ENCODE data around the gene NOL9. TPM values are rescaled to one million over a fixed set of nuclear protein-coding genes. Genes with fewer than 3 reads are reported as not detected.
"Not testable (repeated sequence)": the region's sequence is repeated elsewhere in the genome, so short reads cannot be mapped to it uniquely, and the experiment has no call there.

The NOL9 gene
- polyA plus RNA-seq, 1 of the 3 experiments (the other 2 are of a cell fraction), result 7.1 TPM

DNA sequence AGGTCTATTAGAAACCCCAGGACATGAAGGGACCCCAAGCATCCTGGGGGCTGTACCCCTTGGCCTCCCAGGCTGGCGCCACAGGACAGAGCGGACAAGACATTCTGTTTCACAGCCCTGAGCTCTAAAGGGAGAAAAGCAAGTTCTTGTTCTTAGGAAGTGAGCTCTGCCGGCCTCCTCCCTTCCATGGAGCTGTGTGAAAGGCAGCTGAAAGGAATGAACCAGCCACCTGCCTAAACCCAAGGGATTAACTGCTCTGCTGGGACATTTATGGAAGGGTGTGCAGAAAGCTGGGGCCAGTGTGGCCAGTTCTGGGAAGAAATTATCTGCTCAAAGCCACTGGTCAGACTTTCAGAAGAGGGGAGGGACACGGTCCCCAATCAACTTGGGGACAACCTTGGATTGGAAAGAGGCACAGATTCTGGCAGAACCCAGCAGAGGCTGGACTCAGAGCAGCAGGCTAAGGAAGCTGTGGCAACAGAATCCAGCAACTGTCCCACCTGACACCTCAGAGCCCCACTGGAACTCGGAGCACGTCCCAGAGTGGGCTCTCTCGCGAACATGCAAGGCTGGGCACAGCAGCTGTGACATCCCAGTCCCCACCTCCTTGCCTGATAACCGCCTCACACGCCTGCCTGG lies 46.2 kb upstream of the NOL9 start (continued):
- TF ChIP-seq YY1 (IDR thresholded peaks at IDR 0.05; ENCODE audit: low read depth), result no peak
- no peak for TF ChIP-seq RFX5 (IDR thresholded peaks at IDR 0.05; ENCODE audit: low read length)
- TF ChIP-seq, protein P1, sequence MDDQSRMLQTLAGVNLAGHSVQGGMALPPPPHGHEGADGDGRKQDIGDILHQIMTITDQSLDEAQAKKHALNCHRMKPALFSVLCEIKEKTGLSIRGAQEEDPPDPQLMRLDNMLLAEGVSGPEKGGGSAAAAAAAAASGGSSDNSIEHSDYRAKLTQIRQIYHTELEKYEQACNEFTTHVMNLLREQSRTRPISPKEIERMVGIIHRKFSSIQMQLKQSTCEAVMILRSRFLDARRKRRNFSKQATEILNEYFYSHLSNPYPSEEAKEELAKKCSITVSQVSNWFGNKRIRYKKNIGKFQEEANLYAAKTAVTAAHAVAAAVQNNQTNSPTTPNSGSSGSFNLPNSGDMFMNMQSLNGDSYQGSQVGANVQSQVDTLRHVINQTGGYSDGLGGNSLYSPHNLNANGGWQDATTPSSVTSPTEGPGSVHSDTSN (IDR thresholded peaks at IDR 0.05), result no peak

DNA sequence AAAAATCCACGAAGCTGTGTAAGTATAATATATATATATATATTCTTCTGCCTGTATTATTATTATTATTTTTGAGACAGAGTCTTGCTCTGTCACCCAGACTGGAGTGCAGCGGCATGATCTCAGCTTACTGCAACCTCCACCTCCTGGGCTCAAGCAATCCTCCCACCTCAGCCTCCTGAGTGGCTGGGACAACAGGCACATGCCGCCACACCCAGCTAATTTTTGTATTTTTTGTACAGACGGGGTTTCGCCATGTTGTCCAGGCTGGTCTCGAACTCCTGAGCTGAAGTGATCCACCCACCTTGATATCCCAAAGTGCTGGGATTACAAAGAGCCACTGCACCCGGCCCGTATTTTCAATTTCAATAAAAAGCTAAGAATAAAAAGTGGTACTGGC lies 45.7 kb upstream of the NOL9 start:
- DNase-seq; H3K27ac ChIP-seq (ENCODE audit: low read depth in 2 of 2, low read length in 1 of 2); H2AFZ ChIP-seq (ENCODE audit: low read depth); H3K27me3 ChIP-seq (ENCODE audit: insufficient read depth); POLR2A ChIA-PET; H3K9me3 ChIP-seq; H3K9me2 ChIP-seq: not testable (repeated sequence)
- H3F3A ChIP-seq (replicated peaks; ENCODE audit: insufficient read depth), result peaks cover 14% of the 10 kb centered on the region
- peak overlapping the region; percentile 80; the same call in 1 of the 2 replicates for H3K9ac ChIP-seq
- peaks cover 59% of the 10 kb centered on the region for H3K79me2 ChIP-seq (ENCODE audit: insufficient read depth)
- peak overlapping the region; percentile 97 for H3K4me2 ChIP-seq
- peaks cover 24% of the 10 kb centered on the region; the same call in 1 of the 2 replicates for H4K20me1 ChIP-seq (ENCODE audit: insufficient read depth)
- peak overlapping the region; percentile 73 to 76; a peak in 3 of 4 replicates for H3K4me3 ChIP-seq (ENCODE audit: low read depth in 2 of 2, low read length in 1 of 2)
- 91% methylated on average over 8 of the region's 8 CpGs for WGBS (ENCODE audit: low lambda C conversion rate)
- H3K4me1 ChIP-seq (ENCODE audit: control insufficient read depth in 1 of 2, insufficient read depth in 2 of 2, low read depth in 1 of 2, low read length in 1 of 2), result peaks cover 10 to 26% of the 10 kb centered on the region in 2 experiments; a peak in 2 of 4 replicates
- peaks cover 4 to 22% of the 10 kb centered on the region in 2 experiments for H3K36me3 ChIP-seq (replicated peaks in 1 of 2; ENCODE audit: control insufficient read depth in 1 of 2, insufficient read depth in 2 of 2, low read length in 1 of 2)
- CTCF ChIA-PET, result interaction anchor here (1.3 kb wide), 1 partner anchor 46 kb away, joined by 4 read pairs; the partner anchor contains the start of gene NOL9

DNA sequence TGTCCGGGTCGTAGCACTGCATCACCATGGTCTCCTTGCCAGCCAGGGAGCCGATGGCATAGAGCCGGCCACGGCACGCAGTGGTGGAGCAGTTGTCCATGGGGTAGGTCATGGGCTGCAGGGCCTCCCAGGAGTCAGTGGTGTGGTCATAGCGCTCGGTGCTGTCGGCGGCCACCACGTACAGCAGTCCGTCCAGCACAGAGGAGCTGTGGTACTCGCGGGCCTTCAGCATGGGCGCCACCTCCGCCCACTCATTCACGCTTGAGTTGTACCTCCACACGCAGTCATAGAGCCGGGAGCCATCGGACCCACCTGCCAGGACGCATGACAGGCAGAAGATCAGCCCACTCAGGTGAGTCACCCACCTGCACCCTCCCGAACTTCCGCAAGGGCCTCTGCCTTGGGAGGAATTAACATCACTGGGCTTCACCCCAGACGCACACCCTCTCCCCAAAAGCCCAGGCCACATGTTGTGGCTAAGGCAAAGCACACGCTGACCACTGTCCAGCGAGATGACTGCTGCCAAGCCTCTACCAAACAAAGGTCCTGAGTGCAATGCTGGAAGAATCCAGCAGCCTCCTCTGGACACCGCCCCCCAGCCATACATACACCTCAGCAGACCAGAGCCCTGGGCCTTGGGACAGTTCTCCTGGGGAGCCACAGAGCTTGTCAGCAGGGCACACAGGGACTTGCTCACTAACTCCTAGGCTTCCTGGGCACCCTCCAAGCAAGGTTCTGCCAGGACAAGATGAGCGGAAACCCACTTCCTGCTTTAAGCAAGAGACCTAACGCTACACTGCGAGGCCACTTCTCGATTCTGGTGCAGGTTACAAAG lies 45.0 kb upstream of the NOL9 start:
- WGBS (ENCODE audit: low lambda C conversion rate), result 96% methylated on average over 20 of the region's 31 CpGs
- Histone ChIP-seq H3K4me1 (ENCODE audit: control insufficient read depth in 1 of 2, insufficient read depth in 2 of 2, low read depth in 1 of 2, low read length in 1 of 2) (peaks cover 10 to 26% of the 10 kb centered on the region in 2 experiments; a peak in 2 of 4 replicates), H3K27me3 (ENCODE audit: insufficient read depth) (no peaks in the 10 kb centered on the region), H3K9ac (no peak overlapping the region), H3K27ac (ENCODE audit: low read depth in 2 of 2, low read length in 1 of 2) (no peak overlapping the region), H2AFZ (ENCODE audit: low read depth) (no peak overlapping the region), H3K79me2 (ENCODE audit: insufficient read depth) (peaks cover 59% of the 10 kb centered on the region), H3K36me3 (replicated peaks in 1 of 2; ENCODE audit: control insufficient read depth in 1 of 2, insufficient read depth in 2 of 2, low read length in 1 of 2) (peaks cover 4 to 22% of the 10 kb centered on the region in 2 experiments), H3K9me3 (no peaks in the 10 kb centered on the region), H3K9me2 (no peaks in the 10 kb centered on the region), H3K4me3 (ENCODE audit: low read depth in 2 of 2, low read length in 1 of 2) (no peak overlapping the region), H3F3A (replicated peaks; ENCODE audit: insufficient read depth) (peaks cover 12% of the 10 kb centered on the region), H3K4me2 (peak overlapping the region; percentile 28; the same call in 1 of the 2 replicates), H4K20me1 (ENCODE audit: insufficient read depth) (peaks cover 24% of the 10 kb centered on the region; the same call in 1 of the 2 replicates)
- no peak for DNase-seq
- CTCF ChIA-PET, result interaction anchor here (1.1 to 1.3 kb wide), 2 partner anchors 19 to 45 kb away, joined by 4 read pairs; partner anchors contain the start of gene NOL9
- POLR2A ChIA-PET, result no interaction called here
- TF ChIP-seq RXRA (IDR thresholded peaks at IDR 0.05; ENCODE audit: borderline replicate concordance, low read depth) (no peak), GABPA (IDR thresholded peaks at IDR 0.05; ENCODE audit: low read depth) (no peak), RCOR1 (IDR thresholded peaks at IDR 0.05; ENCODE audit: low read length) (no peak)
- TF ChIP-seq, protein P2, sequence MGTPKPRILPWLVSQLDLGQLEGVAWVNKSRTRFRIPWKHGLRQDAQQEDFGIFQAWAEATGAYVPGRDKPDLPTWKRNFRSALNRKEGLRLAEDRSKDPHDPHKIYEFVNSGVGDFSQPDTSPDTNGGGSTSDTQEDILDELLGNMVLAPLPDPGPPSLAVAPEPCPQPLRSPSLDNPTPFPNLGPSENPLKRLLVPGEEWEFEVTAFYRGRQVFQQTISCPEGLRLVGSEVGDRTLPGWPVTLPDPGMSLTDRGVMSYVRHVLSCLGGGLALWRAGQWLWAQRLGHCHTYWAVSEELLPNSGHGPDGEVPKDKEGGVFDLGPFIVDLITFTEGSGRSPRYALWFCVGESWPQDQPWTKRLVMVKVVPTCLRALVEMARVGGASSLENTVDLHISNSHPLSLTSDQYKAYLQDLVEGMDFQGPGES (IDR thresholded peaks at IDR 0.05; ENCODE audit: low read depth, low read length), result no peak
